Smooth muscle cell (in vitro differentiated cells): ENCODE measurements around the gene NKAIN2. TPM values are rescaled to one million over a fixed set of nuclear protein-coding genes. Genes with fewer than 3 reads are reported as not detected.

ENCODE experiments used
- DNase-seq: peaks from one replicate; lab custom pipeline; 2025; ENCODE audit not compliant: unreplicated experiment; lab: John Stamatoyannopoulos, UW
- H2AFZ ChIP-seq: fragments of 200-600 bp; sonication (generic); 2 replicates; pipeline ENCODE4 v1.6.0; 2016; ENCODE audit warnings: antibody characterized with exemption, low read depth, mild to moderate bottlenecking
- H3F3A ChIP-seq: fragments of 200-600 bp; sonication (generic); 2 replicates; pipeline ENCODE4 v1.6.0; 2017; ENCODE audit warnings: antibody characterized with exemption, low read depth
- H3K27ac ChIP-seq: fragments of 200-600 bp; sonication (generic); 2 replicates; pipeline ENCODE4 v1.5.1; 2016; ENCODE audit warnings: low read depth, mild to moderate bottlenecking
- H3K27me3 ChIP-seq: fragments of 200-600 bp; sonication (generic); 2 replicates; pipeline ENCODE4 v1.6.1; 2016; ENCODE audit warnings: low read depth, mild to moderate bottlenecking
- H3K36me3 ChIP-seq: fragments of 200-600 bp; sonication (generic); 2 replicates; pipeline ENCODE4 v1.5.1; 2016; ENCODE audit warnings: low read depth
- H3K4me1 ChIP-seq: fragments of 200-600 bp; sonication (generic); 2 replicates; pipeline ENCODE4 v1.5.1; 2016; ENCODE audit warnings: low read depth
- H3K4me2 ChIP-seq: fragments of 200-600 bp; sonication (generic); 2 replicates; pipeline ENCODE4 v1.6.0; 2016; ENCODE audit warnings: mild to moderate bottlenecking
- H3K4me3 ChIP-seq: fragments of 200-600 bp; sonication (generic); 2 replicates; pipeline ENCODE4 v1.5.1; 2016; ENCODE audit warnings: mild to moderate bottlenecking
- H3K79me2 ChIP-seq: fragments of 200-600 bp; sonication (generic); 2 replicates; pipeline ENCODE4 v1.6.0; 2016; ENCODE audit warnings: low read depth, mild to moderate bottlenecking
- H3K9ac ChIP-seq: fragments of 200-600 bp; sonication (generic); 2 replicates; pipeline ENCODE4 v1.6.0; 2016; ENCODE audit warnings: low read depth
- H3K9me3 ChIP-seq: fragments of 200-600 bp; sonication (generic); replicated peaks from 2 replicates; pipeline ENCODE4 v1.5.1; 2016; ENCODE audit warnings: low read depth
- H4K20me1 ChIP-seq: fragments of 200-600 bp; sonication (generic); 2 replicates; pipeline ENCODE4 v1.6.0; 2016; ENCODE audit warnings: low read depth
- WGBS: methylation state at CpG from one replicate; pipeline ENCODE4 v1.1.7; 2016; ENCODE audit warnings: low lambda C conversion rate; 5-methylcytosine and 5-hydroxymethylcytosine counted together
- polyA plus RNA-seq: library from polyadenylated mRNA; unstranded; fragments of >200 nt; fragmentation: Nextera tagmentation; extraction: Ambion mirVana; gene quantifications from 2 replicates; pipeline ENCODE4 v1.2.1, GENCODE V29; 2016
- total RNA-seq: library from RNA; depleted of rRNA; stranded (reverse); fragments of >200 nt; gene quantifications from 2 replicates; pipeline ENCODE4 v1.2.3, GENCODE V29; 2014
- TF ChIP-seq, protein P1 (sequence below): fragments of 200-600 bp; sonication (generic); IDR thresholded peaks from 2 replicates; pipeline ENCODE4 v1.5.1; 2017; ENCODE audit warnings: borderline replicate concordance, mild to moderate bottlenecking, antibody characterized with exemption; ENCODE audit not compliant: insufficient read depth, poor library complexity, severe bottlenecking

The NKAIN2 gene
- total and polyA plus RNA-seq, 2 experiments from 2014 or later, result 0.09 TPM; not detected in 1

DNA sequence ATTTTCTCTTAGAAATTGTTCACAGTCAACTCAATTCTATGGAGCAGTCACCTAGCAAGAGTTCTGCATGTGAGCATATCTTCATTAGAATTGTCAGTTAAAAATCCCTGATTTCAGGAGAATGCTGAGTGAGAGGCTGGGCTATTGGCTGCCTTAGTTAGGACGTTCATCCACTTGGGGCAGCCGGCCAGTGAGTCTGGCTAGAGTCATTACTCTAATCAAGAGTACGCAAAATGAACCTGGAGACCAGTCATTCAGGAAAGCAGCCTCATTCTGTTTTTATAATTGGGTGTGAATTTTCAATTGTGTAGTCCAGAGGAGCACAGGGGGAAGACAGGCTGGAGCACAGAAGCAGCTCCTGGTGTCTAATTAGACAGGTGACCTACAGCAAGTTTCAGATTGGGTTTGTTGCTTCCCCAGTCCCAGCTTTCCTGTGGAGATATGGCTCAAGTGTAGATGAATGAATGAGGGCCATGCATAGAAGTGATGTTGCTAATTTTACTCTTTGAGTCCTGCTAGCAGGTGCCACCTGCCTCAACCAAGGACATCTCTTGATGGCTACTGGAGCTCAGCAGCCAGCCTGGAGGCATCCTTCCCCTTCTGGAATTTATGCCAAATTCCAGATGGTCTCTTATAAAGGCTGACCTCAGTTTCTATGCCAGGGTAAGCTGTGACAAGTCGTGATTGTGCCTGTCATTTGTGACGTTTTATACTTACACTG, 265.7 kb downstream of the NKAIN2 start:
- TF ChIP-seq, protein P1, sequence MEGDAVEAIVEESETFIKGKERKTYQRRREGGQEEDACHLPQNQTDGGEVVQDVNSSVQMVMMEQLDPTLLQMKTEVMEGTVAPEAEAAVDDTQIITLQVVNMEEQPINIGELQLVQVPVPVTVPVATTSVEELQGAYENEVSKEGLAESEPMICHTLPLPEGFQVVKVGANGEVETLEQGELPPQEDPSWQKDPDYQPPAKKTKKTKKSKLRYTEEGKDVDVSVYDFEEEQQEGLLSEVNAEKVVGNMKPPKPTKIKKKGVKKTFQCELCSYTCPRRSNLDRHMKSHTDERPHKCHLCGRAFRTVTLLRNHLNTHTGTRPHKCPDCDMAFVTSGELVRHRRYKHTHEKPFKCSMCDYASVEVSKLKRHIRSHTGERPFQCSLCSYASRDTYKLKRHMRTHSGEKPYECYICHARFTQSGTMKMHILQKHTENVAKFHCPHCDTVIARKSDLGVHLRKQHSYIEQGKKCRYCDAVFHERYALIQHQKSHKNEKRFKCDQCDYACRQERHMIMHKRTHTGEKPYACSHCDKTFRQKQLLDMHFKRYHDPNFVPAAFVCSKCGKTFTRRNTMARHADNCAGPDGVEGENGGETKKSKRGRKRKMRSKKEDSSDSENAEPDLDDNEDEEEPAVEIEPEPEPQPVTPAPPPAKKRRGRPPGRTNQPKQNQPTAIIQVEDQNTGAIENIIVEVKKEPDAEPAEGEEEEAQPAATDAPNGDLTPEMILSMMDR, result no peak
- Histone ChIP-seq H3K27ac (no peak overlapping the region), H3K4me3 (no peak overlapping the region), H3K79me2 (no peaks in the 10 kb centered on the region), H3K27me3 (no peaks in the 10 kb centered on the region), H3K4me1 (peaks cover 14% of the 10 kb centered on the region), H3K9ac (no peak overlapping the region), H3K9me3 (no peaks in the 10 kb centered on the region), H3K36me3 (no peaks in the 10 kb centered on the region), H2AFZ (no peak overlapping the region), H4K20me1 (no peaks in the 10 kb centered on the region), H3F3A (no peaks in the 10 kb centered on the region), H3K4me2 (no peak overlapping the region)
- 85% methylated on average over 5 of the region's 5 CpGs for WGBS
- DNase-seq, result no peak

DNA sequence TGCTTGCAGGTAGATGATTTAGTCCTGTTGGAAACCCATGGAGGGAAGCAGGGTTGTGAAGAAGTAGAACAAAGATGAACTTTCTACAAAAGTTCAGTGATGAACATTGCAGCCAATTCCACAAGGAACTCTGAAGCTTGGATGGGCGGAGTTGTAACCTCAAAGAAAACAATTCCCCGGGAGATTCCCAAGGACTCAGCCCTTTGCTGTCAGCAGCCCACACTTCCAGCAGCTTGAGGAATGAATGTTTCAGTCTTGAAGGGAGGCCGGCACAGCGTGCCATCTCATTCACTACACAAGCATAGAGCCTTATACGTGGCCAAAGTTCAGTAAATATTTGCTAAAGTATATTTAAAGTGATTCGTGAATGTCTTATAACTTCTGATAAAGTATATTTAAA, 269.4 kb downstream of the NKAIN2 start:
- DNase-seq, result no peak
- H3K4me3 ChIP-seq, result no peak overlapping the region
- TF ChIP-seq, protein P1, result no peak

DNA sequence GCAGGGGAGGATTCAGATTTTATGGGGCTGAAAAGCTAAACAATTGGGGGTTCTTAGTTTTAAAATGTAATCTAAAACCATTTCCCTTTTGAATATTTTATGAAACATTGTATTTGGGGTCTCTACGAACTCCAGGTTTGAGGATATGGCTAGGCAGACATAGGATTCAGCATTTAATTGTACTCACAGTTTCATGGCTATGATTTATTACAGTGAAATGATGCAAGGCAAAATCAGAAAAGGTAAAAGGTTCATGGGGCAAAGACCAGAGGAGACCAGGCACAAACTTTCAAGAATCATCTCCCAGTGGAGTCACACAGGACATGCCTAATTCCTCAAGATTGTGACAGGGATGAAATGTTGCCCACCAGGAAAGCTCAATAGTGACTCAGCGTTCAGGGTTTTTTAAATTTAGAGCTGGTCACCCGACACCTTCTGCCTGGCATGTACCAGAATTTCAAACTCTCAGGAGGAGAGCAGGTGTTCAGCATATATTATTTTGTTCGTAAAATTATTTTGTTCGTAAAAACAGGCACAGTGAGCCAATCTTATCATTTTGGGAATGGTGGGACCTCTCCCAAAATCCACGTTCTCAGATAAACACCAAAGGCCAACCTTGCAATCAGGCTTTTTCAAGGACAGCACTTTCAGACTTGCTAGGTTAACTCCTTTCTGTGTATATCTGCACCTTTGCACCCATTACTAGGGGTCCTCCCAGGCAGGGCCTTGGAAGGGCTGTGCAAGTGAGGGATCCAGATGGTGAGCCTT, 270.3 kb downstream of the NKAIN2 start:
- H3K79me2 ChIP-seq, result no peaks in the 10 kb centered on the region
- H3K27me3 ChIP-seq, result no peaks in the 10 kb centered on the region
- H3K9ac ChIP-seq, result no peak overlapping the region
- no peaks in the 10 kb centered on the region for H4K20me1 ChIP-seq
- WGBS, result 87% methylated on average over 6 of the region's 6 CpGs
- H3K4me1 ChIP-seq, result peaks cover 20% of the 10 kb centered on the region
- no peaks in the 10 kb centered on the region for H3K9me3 ChIP-seq
- H2AFZ ChIP-seq, result no peak overlapping the region
- TF ChIP-seq, protein P1, result no peak
- H3K4me3 ChIP-seq, result no peak overlapping the region
- H3K36me3 ChIP-seq, result no peaks in the 10 kb centered on the region
- H3K27ac ChIP-seq, result no peak overlapping the region
- H3F3A ChIP-seq, result no peaks in the 10 kb centered on the region
- H3K4me2 ChIP-seq, result no peak overlapping the region
- no peak for DNase-seq

More for the DNA sequence above, 269.4 kb downstream of the NKAIN2 start:
- Histone ChIP-seq H3K36me3 (no peaks in the 10 kb centered on the region), H3K4me1 (peaks cover 20% of the 10 kb centered on the region), H4K20me1 (no peaks in the 10 kb centered on the region), H3K79me2 (no peaks in the 10 kb centered on the region), H3K4me2 (no peak overlapping the region), H3F3A (no peaks in the 10 kb centered on the region), H3K9me3 (no peaks in the 10 kb centered on the region), H3K9ac (no peak overlapping the region), H2AFZ (no peak overlapping the region), H3K27ac (no peak overlapping the region), H3K27me3 (no peaks in the 10 kb centered on the region)
- 75% methylated on average over 6 of the region's 6 CpGs for WGBS

DNA sequence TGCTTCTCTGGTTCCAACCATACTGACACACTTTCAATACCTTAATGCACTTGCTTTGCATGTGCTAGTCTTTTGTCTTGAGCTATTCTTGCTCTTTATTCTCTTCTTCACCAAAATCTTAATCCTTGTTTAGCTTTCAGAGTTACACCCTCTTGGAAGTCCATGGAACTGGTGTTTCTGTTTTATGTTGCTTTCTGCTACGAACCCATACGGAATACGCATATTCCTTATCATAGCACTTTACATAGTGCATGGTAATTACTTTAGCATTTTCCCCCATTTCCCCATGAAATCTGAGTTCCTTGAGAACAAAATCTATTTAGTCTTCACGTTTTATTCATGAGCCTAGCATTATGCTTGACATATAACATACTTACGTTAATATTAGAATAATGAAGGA, 270.9 kb downstream of the NKAIN2 start:
- no peak overlapping the region for H3K4me3 ChIP-seq
- TF ChIP-seq, protein P1, result no peak
- no peaks in the 10 kb centered on the region for H3K79me2 ChIP-seq

More for the DNA sequence above, 270.9 kb downstream of the NKAIN2 start:
- Histone ChIP-seq H4K20me1 (no peaks in the 10 kb centered on the region), H3K4me1 (peaks cover 20% of the 10 kb centered on the region), H3K4me2 (no peak overlapping the region), H3K36me3 (no peaks in the 10 kb centered on the region), H3K9ac (no peak overlapping the region), H3K27ac (no peak overlapping the region), H3F3A (no peaks in the 10 kb centered on the region), H2AFZ (no peak overlapping the region), H3K9me3 (no peaks in the 10 kb centered on the region), H3K27me3 (no peaks in the 10 kb centered on the region)
- WGBS, result 89% methylated on average over 5 of the region's 5 CpGs
- no peak for DNase-seq
